Stimulated activated CD8-positive, alpha-beta memory T cell treated with anti-CD3 and anti-CD28 coated beads, Interleukin-2, amount 100 ng/mL, for 48 hours (primary cell): Measurements from ENCODE around the gene EIPR1.

Experiments used
- DNase-seq, 2 donors: peaks; one replicate each; pipeline ENCODE4 v3.0.0-alpha.2; 2020; ENCODE audit warnings: low read depth in 2 of 2

The EIPR1 gene

GRCh38 chr2:3324404-3325281, 53.0 kb downstream of the EIPR1 start:
- no peak for DNase-seq

DNA sequence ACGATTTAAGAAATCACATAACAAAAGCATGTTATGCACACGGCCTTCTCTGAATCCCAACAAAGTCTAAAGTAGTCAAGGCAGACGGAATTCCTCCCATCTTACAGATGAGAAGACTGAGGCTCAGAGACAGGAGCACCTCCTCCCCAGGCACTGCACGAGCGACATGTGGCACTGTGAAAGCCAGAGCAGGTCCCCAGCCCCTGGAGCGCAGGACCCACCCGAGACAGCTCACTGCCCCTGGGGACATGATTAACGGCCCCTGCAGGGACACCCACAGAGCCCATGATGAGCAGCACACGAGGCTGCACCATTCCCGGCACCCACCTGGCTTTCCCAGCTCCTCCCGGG, 53.6 kb downstream of the EIPR1 start:
- no peak for DNase-seq

GRCh38 chr2:3323360-3324035, 54.1 kb downstream of the EIPR1 start:
- DNase-seq, result no peak

GRCh38 chr2:3322311-3322970, 55.2 kb downstream of the EIPR1 start:
- DNase-seq, result no peak

- no peak for DNase-seq
These were observed 55.8 kb downstream of the EIPR1 start for GRCh38 chr2:3321825-3322224.

GRCh38 chr2:3320910-3321605, 56.6 kb downstream of the EIPR1 start:
- no peak for DNase-seq

GRCh38 chr2:3319745-3320566, 57.7 kb downstream of the EIPR1 start:
- DNase-seq, result no peak

GRCh38 chr2:3319134-3319533, 58.5 kb downstream of the EIPR1 start:
- no peak for DNase-seq

GRCh38 chr2:3317871-3318590, 59.6 kb downstream of the EIPR1 start:
- no peak for DNase-seq

DNA sequence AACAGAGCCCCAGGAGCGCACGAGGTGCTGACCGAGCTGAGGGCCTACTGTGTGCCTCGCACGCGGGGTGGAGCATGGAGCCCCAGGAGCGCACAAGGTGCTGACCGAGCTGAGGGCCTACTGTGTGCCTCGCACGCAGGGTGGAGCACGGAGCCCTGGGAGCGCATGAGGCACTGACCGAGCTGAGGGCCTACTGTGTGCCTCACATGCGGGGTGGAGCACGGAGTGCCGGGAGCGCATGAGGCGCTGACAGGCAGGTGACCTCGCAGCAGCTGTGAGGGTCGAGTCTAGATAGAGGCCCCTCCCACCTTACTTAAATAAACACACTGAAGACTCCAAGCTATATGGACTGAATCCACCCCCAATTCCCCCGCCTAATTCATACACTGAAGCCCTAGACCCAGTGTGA, 60.3 kb downstream of the EIPR1 start:
- no peak for DNase-seq

DNA sequence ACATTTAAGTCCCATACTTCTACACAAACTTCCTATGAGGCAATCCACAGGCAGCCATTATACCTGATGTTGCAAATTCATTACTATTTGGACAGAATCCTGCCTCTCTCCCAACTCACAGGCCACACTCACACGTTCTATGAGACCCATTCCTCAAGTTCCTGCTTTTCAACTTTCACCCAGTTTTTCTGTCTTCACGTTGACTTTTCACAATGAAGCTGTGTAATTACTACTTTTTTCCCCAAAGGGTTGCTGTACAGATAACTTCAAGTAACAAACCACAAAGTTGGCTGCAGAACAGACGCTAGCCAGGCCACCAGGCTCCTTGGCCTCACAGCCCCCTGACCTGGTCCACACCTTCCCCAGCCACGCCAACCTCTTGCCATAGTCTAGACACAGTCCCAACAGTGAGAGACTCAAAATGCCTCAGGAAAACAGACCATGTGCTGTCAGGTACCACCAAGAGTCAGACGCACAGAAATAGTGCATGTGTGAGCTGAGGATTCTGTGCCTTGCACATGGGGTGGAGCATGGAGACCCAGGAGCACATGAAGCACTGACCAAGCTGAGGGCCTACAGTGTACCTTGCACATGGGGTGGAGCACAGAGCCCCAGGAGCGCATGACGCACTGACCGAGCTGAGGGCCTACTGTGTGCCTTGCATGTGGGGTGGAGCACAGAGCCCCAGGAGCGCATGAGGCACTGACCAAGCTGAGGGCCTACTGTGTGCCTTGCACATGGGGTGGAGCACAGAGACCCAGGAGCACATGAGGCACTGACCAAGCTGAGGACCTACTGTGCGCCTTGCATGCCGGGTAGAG, 61.0 kb downstream of the EIPR1 start:
- DNase-seq, result no peak

GRCh38 chr2:3314626-3315025, 63.0 kb downstream of the EIPR1 start:
- no peak for DNase-seq

DNA sequence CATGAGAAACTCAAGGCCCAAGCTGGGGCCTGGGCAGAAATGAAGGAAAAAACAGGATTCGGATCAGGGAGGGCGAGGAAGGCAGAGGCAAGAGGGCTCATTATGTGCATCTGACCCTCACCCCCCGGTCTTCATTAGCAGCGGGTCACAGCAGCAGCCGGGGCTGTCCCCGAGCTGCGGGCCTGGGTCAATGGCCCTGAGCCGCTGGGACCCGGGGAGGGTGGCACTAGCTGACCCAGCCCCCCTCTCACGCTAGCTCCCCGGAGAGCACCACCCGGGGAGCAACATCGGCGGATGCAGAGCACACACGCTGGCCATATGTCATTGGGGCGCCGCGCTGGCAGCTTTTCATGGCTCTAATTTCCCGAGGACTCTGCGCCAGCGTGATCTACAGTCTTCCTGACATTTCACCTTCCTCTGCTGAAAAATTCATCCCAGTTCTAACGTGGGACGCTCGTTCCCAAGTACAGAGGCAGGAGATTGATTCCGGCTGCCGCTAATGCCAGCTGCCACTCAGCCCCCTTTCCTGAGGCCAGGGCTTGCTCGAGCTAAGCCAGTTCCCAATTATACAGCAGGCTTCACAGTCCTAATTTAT, 63.7 kb downstream of the EIPR1 start:
- no peak for DNase-seq

GRCh38 chr2:3312576-3313345, 64.9 kb downstream of the EIPR1 start:
- no peak for DNase-seq

DNA sequence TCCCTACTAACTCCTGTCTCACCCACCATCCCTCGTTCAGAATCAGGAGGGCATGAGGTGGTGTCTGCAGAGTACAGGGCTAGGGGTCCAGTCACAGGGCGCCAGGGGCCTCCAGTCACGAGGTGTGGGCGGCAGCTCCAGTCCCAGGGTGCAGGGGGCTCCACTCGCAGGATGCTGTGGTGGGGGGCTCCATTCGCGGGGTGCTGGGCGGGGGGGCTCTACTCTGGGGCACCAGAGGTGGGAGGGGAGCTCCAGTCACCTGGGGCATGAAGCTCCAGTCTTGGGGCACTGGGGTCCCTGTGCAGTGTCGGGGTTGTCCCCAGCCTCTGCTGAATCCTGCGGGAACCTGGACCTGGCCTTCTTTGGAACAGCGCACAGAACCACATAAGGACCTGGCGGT, 66.0 kb downstream of the EIPR1 start:
- DNase-seq, result no peak

GRCh38 chr2:3309496-3310355, 67.9 kb downstream of the EIPR1 start:
- no peak for DNase-seq

DNA sequence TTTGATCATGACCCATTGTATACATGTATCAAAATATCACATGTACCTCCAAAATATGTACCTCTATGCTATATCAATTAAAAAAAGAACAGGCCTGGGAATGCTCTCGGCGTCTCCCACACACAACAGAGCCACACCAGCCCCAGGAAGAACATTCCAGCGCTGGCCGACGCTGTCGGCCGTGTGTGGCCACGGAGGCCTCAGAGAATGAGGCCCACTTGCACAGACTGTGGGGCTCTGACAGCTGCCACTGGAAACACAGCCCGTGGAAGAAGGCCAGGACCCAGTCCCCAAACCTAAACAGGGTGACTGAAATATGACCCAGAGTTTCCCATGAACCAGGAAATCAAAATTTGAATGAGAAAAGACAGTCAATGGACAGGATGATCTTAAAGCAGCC, 69.7 kb downstream of the EIPR1 start:
- no peak for DNase-seq

- DNase-seq, result no peak
These were observed 70.4 kb downstream of the EIPR1 start for GRCh38 chr2:3307236-3307635.
